ENCODE measurements around the gene LTBP1.

LTBP1 gene

DNA sequence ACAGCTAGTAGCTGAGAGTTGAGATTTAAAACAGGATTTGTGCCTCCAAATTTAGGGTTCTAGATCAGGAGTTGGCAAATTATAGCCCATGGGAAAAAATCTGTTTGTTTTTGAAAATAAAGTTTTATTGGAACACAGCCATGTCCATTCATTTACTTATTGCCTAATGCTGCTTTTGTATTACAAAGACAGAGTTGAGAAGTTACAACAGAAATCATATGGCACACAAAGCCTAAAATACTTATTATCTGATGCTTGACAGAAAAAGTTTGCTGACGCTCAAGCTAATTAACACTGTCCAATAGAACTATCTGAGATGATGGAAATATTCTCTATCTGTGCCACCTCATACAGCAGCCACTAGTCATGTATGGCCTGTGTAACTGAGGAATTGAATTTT lies 300.6 kb downstream of the LTBP1 start:
- TF ChIP-seq EGR1 (IDR thresholded peaks at IDR 0.05) = no peak
- TF ChIP-seq TEAD4 (IDR thresholded peaks at IDR 0.05) = no peak
- TF ChIP-seq CEBPB (IDR thresholded peaks at IDR 0.05) = no peak
- TF ChIP-seq RAD21 (IDR thresholded peaks at IDR 0.05; ENCODE audit: low read depth) = no peak
- TF ChIP-seq TAF1 (IDR thresholded peaks at IDR 0.05; ENCODE audit: low read depth) = no peak
- TF ChIP-seq, protein P1, sequence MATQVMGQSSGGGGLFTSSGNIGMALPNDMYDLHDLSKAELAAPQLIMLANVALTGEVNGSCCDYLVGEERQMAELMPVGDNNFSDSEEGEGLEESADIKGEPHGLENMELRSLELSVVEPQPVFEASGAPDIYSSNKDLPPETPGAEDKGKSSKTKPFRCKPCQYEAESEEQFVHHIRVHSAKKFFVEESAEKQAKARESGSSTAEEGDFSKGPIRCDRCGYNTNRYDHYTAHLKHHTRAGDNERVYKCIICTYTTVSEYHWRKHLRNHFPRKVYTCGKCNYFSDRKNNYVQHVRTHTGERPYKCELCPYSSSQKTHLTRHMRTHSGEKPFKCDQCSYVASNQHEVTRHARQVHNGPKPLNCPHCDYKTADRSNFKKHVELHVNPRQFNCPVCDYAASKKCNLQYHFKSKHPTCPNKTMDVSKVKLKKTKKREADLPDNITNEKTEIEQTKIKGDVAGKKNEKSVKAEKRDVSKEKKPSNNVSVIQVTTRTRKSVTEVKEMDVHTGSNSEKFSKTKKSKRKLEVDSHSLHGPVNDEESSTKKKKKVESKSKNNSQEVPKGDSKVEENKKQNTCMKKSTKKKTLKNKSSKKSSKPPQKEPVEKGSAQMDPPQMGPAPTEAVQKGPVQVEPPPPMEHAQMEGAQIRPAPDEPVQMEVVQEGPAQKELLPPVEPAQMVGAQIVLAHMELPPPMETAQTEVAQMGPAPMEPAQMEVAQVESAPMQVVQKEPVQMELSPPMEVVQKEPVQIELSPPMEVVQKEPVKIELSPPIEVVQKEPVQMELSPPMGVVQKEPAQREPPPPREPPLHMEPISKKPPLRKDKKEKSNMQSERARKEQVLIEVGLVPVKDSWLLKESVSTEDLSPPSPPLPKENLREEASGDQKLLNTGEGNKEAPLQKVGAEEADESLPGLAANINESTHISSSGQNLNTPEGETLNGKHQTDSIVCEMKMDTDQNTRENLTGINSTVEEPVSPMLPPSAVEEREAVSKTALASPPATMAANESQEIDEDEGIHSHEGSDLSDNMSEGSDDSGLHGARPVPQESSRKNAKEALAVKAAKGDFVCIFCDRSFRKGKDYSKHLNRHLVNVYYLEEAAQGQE (IDR thresholded peaks at IDR 0.05; ENCODE audit: low read depth) = no peak
- TF ChIP-seq, protein P2, sequence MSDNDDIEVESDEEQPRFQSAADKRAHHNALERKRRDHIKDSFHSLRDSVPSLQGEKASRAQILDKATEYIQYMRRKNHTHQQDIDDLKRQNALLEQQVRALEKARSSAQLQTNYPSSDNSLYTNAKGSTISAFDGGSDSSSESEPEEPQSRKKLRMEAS (IDR thresholded peaks at IDR 0.05) = no peak
- no peak for TF ChIP-seq FOXM1 (IDR thresholded peaks at IDR 0.05; ENCODE audit: borderline replicate concordance, low read depth)
- TF ChIP-seq YY1 (IDR thresholded peaks at IDR 0.05; ENCODE audit: low read depth) = no peak
- TF ChIP-seq EP300 (IDR thresholded peaks at IDR 0.05; ENCODE audit: borderline replicate concordance) = no peak
- no peak for TF ChIP-seq TCF12 (IDR thresholded peaks at IDR 0.05; ENCODE audit: low read depth)

DNA sequence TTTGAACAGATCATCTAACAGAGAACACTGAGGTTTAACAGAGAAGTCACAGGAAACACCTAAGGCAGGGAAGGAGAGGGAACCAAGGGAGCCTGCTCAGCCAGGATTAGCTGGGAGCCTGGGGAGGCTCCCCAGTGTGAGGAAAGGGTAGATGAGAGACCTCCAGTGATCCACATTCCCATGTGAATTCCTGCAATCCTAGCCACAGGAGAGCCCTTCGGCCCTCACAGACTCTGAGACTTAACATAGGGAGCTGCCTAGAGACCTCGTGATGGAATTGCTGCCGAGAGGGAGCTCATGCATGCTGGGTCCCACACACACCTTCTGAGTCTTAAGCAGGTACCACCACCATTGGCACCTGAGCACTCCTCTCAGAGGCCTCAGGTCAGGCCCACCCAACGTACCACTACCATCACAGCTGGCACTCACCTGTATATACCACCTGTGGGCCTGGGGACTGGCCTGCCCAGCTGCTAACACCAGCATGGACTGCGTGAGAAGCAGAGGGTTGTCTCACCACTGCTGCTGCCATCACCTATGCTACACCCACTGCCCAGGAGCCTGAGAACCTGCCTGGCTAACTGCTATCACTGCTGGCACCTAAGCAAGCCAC lies 303.8 kb downstream of the LTBP1 start:
- TF ChIP-seq ZBTB7A (IDR thresholded peaks at IDR 0.05; ENCODE audit: low read depth) = no peak

DNA sequence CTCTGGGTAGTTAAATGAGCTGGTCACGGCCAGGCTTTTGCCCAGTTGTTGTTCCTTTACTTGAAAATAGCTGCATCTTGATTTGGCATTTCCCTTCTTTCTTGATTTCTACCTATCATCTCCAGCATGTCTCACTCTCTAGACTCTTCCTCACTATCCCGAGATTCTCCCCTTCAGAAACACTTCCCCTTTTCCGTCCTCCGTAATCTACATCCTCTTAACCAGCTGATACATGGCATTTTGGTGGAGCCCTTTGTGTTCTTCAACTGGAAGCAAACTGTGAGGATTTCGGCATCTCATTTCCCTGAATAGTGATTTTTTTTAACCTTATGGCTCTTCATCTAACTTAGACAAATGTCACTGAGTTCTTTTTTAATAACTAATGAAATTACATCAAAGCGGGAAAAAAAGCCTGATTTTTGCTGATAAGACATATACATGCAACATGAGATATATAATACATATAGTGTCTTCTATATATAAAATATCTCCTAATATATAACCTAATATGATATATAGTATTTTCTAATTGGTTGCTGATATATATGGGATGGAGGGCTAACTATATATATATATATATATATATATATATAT lies 309.5 kb downstream of the LTBP1 start:
- TF ChIP-seq TEAD4 (IDR thresholded peaks at IDR 0.05) (no peak), EGR1 (IDR thresholded peaks at IDR 0.05) (no peak), CEBPB (IDR thresholded peaks at IDR 0.05) (no peak), ZBTB7A (IDR thresholded peaks at IDR 0.05; ENCODE audit: low read depth) (no peak), RAD21 (IDR thresholded peaks at IDR 0.05; ENCODE audit: low read depth) (no peak), YY1 (IDR thresholded peaks at IDR 0.05; ENCODE audit: low read depth) (no peak), NFIC (IDR thresholded peaks at IDR 0.05) (no peak), TCF12 (IDR thresholded peaks at IDR 0.05; ENCODE audit: low read depth) (no peak), EP300 (IDR thresholded peaks at IDR 0.05; ENCODE audit: borderline replicate concordance) (no peak), TAF1 (IDR thresholded peaks at IDR 0.05; ENCODE audit: low read depth) (no peak), FOXM1 (IDR thresholded peaks at IDR 0.05; ENCODE audit: borderline replicate concordance, low read depth) (no peak), CREB1 (IDR thresholded peaks at IDR 0.05; ENCODE audit: low read depth) (no peak)
- TF ChIP-seq, protein P3, sequence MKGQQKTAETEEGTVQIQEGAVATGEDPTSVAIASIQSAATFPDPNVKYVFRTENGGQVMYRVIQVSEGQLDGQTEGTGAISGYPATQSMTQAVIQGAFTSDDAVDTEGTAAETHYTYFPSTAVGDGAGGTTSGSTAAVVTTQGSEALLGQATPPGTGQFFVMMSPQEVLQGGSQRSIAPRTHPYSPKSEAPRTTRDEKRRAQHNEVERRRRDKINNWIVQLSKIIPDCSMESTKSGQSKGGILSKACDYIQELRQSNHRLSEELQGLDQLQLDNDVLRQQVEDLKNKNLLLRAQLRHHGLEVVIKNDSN (IDR thresholded peaks at IDR 0.05) = no peak
- TF ChIP-seq, protein P2 (IDR thresholded peaks at IDR 0.05) = no peak
- TF ChIP-seq, protein P1 (IDR thresholded peaks at IDR 0.05; ENCODE audit: low read depth) = no peak

DNA sequence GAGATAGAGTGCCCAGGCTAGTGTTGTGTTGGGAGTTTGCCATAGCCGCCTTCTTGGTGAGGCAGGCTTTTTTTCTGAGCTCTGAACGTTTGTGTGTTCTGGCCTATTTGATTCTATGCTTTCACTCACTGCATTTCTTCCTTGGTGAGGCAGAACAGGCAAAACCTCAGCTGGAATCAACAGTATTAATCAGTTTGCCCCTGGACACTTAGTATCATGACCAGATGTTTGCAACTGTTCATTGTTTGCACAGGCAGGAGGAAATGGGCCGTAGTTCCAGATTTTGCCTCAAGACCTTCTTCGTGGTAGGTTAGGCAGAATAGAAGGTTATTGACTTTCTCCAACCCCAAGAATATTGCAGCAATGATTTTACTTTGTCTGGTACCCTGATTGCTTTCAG lies 311.6 kb downstream of the LTBP1 start:
- TF ChIP-seq CREB1 (IDR thresholded peaks at IDR 0.05; ENCODE audit: low read depth) = no peak
- TF ChIP-seq TAF1 (IDR thresholded peaks at IDR 0.05; ENCODE audit: low read depth) = no peak
- no peak for TF ChIP-seq EP300 (IDR thresholded peaks at IDR 0.05; ENCODE audit: borderline replicate concordance)
- TF ChIP-seq ZBTB7A (IDR thresholded peaks at IDR 0.05; ENCODE audit: low read depth) = no peak
- TF ChIP-seq, protein P3 (IDR thresholded peaks at IDR 0.05) = no peak
- no peak for TF ChIP-seq NFIC (IDR thresholded peaks at IDR 0.05)
- TF ChIP-seq CEBPB (IDR thresholded peaks at IDR 0.05) = no peak
- no peak for TF ChIP-seq RAD21 (IDR thresholded peaks at IDR 0.05; ENCODE audit: low read depth)
- TF ChIP-seq, protein P2 (IDR thresholded peaks at IDR 0.05) = no peak
- TF ChIP-seq FOXM1 (IDR thresholded peaks at IDR 0.05; ENCODE audit: borderline replicate concordance, low read depth) = no peak
- TF ChIP-seq EGR1 (IDR thresholded peaks at IDR 0.05) = no peak
- TF ChIP-seq TEAD4 (IDR thresholded peaks at IDR 0.05) = no peak
- TF ChIP-seq, protein P1 (IDR thresholded peaks at IDR 0.05; ENCODE audit: low read depth) = no peak
- no peak for TF ChIP-seq TCF12 (IDR thresholded peaks at IDR 0.05; ENCODE audit: low read depth)

All from Ishikawa (cell line).